Muscle of back (tissue), 11 donors: ENCODE results near the gene DAB2IP. TPM values are rescaled to one million over a fixed set of nuclear protein-coding genes. Genes with fewer than 3 reads are reported as not detected.
A peak's percentile ranks its signal among the peaks of the same experiment; 100 is the strongest.
"Not testable (repeated sequence)": the region's sequence is repeated elsewhere in the genome, so short reads cannot be mapped to it uniquely, and the experiment has no call there.

Source experiments
- DNase-seq, 3 donors: peaks; one replicate each; pipeline versions ENCODE4 v3.0.0 to v3.0.0-alpha.2; 2013
- polyA plus RNA-seq, 10 donors: library from polyadenylated mRNA; unstranded; fragments of 120-200 nt; gene quantifications; one replicate each; pipeline ENCODE4 v1.2.1, GENCODE V29; 2013; ENCODE audit not compliant: insufficient read length in 10 of 10

DAB2IP gene
- polyA plus RNA-seq, 10 donors, result 31.1 to 42.6 (median 36.5) TPM

GRCh38 chr9:121623430-121623829 lies 28.0 kb upstream of the DAB2IP start:
- DNase-seq, result not testable (repeated sequence)

DNA sequence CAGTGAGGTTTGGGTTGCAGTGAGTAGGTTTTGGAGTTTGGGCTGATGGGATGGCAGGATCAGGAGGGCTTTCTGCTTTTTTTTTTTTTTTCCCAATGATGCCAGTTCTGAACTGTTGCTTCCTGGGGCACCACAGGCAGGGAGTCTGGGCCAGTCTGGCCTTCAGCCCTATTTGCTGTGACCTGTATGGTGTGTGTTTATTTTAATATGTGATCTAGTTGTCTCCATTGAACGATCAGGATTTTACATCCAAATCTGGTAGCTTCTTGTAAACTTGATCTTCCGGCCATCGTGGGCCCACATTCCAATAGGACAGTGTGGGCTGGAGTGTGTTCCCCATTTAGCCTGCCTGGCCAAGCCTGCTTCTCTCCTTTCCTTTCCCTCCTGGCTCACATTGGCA lies 25.8 kb upstream of the DAB2IP start:
- no peak for DNase-seq

- DNase-seq, result no peak
These were observed 25.4 kb upstream of the DAB2IP start for GRCh38 chr9:121626012-121626411.

DNA sequence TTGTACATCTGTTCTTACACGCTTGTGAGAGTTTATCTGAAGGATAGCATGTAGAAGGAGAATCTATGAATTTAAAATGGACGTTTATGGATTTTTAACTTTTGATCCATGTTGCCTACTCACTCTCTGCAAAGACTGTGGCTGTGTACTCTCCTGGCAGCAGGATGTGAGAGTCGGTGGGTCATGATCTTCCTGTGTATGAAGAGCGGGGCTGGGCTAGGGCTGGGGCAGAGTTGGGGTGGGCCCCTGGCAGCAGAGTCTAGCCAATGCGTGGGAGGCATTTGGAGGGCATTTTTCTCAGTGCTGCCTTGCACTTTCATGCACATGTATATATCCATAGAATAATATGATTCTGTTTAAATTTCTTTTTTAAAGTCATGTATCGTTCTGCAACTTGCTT lies 24.0 kb upstream of the DAB2IP start:
- no peak for DNase-seq

DNA sequence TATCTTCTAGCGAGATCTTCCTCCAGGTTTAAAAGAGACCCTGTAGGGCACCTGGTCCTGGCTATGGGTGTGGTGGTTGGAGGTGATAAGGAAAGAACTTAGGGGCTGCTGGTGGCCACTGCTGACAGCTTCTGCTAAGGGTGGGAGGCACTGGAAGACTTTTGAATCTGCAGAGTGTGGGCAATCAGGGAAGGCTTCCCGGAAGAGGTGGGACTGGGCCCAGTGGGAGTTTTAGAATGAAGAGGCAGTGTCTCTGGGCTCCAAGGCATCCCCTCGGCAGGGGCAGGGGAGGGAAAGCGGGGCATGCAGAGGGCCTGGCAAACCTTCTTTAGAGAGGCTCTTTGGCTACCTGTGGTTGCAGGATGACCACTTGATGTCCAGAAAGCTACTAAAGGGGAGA lies 23.0 kb upstream of the DAB2IP start:
- DNase-seq, result no peak

DNA sequence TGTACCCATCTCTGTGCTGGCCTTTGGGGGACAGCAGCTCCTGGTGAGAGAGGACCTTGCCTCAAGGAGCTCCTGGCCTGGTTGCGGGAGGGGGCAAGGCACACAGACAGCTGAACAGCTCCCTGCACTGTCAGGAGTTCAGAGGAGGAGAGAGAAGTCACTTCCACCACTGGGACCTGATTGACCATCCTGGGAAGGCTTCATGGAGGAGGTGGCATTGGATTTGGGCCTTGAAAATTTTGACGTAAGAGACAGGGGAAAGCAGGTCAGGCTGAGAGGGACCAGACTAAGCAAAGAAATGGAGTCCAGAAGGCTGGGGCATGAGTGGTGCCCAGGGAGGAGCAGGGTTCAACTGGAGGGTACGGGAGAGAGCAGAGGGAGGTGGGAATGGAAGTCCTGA lies 20.3 kb upstream of the DAB2IP start:
- DNase-seq, result no peak

DNA sequence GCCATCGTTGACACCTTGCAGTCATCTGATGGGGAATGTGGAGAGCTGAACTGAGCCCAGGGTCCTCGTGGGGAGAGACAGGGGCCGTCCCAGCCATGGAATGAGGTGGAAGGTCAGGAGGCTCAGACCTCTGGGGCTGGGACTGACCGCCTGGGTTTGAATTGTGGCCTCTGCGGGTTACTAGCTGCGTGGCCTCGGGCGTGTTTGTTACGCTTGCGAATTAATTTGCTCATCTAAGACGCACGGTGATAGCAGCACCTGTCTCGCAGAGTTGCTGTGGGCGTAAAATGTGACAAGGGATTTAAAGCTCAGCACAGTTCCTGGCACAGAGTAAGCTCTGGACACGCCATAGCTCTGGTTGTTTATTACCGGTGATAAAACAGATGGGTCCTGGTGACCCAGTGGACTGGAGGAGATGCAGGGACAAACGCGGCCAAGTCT lies 19.4 kb upstream of the DAB2IP start:
- DNase-seq, result no peak

DNA sequence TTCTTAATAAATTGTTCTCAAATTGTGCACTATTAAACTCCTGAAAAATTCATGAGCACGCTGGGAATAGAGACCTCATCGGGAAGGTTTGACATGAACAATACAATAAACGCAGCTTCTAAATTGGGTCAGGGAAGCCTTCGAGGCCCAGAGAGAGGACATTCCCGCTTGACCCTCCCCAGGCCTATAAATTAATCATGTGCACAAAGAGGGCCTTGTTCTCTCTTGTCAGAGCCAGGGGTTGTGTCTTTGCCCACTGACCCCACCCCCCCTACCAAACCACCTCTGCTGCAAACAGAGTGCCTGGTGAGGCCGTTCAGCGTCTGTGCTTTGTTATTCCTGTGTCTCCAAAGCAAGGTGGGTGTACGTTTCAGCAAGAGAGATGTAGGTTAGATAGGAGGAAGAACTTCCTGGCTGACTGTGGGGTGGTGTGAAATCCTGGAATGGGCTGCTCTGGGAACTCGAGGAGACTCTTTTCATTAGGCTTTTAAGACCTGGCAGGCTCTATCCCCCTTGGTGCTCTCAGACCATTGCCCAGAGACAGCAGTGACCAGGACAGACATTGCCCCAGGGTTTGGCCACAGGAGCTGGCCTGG lies 18.2 kb upstream of the DAB2IP start:
- DNase-seq, result no peak

DNA sequence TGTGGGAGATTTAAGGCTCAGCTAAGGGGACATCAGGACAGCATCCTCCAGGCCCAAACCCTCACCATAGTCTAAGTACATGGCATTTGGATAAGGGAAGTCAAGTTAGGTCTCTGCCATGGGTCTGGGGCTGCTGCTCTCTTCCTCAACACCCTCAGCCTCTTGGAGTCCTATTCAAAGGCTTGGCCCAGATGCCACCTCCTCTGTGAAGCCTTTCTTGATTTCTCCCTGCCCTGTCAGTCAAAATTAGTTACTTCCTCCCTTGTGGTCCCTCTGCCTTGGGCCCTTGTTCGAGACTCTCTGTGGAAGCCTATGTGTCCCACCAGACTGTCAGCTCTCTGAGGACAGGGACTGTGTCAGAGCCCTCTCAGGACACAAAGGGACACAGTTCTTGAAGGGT lies 17.7 kb upstream of the DAB2IP start:
- no peak for DNase-seq

DNA sequence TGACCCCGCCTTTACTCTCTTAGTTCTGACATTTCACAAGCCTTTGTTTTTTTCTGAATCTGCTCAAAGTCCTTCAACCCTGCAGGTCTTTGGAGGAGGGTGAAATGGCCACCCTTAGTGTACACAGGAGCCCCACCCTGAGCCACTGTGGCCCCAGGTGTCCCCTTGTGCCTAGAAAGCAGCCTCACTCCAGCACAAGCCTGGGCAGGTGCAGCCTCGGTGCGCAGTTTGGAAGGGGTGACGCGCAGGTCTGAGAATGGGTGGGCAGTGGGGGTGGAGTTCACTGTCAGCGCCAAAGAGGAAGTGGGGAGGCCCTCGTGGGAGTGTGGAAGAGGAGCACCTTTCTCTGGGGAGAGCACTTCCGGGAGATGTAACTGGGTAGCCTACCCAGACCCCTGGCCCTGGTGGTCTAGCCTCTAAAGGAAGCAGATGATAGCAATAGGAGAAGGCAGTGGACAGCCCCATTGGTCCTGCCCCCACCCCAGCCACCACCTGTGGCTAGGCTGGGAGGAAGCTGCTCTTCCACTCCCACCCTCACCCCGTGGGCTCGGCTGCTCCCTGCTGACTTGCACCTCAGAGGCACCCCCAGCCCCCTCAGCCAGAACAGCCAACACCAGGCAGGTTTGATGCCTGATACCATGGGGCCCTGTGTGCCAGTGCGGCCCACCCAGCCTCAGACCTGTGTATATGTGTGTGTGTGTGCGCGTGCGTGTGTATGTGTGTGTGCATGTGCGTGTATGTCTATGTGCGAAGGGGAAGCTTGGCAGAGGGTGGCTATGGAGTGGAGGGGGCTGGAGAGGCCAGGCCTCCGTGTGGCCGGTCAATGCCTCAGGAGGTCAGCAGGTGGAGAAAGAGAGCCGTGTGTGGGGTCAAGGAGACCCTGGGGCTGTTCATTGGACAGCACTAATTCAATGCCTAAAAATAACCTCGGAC lies 16.8 kb upstream of the DAB2IP start:
- peak in 1 of 3 donors; percentile 75 for DNase-seq

GRCh38 chr9:121635300-121635876 lies 16.0 kb upstream of the DAB2IP start:
- no peak for DNase-seq

- peak in 1 of 3 donors; percentile 76 for DNase-seq
These were observed 15.0 kb upstream of the DAB2IP start for GRCh38 chr9:121636341-121636865.

DNA sequence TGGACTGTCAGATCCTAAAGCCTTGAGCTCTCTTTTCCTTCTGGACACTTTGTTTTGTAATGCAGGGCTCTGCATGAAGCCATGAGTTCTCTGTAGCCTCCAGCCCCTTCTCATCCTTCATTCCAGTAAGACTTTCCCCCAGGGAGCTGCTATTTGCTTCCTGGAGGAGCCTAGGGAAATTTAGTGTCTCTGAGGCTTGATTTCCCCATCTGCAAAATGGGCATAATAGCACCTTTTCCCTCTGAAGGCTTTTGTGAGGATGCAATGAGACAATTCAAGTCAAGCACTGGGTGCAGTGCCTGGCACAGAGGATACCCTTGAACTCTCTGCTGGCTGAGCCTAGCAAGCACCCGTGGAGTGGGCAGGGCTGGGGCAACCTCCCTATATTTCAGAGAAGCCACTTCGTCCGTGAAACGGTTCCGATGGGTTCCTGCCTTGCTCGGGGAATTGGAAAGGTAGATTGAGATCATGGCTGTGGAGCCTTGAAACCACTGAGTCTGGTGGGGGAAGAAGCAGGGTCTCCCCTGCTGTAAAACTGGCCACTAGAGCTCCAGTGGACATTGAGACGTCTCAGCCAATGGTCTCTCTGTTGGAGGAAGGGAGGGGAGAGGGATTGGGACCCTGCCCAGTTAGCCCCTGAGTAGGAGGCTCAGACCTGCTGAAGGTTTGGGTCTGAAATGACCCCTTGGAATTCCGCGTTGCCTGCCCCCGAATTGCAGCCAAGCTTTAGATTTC lies 14.3 kb upstream of the DAB2IP start:
- peak in 1 of 3 donors; percentile 50 for DNase-seq

- DNase-seq, result peak in 2 of 3 donors; percentile 52 to 80
These were observed 13.7 kb upstream of the DAB2IP start for GRCh38 chr9:121637713-121638220.

GRCh38 chr9:121638399-121638798 lies 13.0 kb upstream of the DAB2IP start:
- DNase-seq, result no peak

DNA sequence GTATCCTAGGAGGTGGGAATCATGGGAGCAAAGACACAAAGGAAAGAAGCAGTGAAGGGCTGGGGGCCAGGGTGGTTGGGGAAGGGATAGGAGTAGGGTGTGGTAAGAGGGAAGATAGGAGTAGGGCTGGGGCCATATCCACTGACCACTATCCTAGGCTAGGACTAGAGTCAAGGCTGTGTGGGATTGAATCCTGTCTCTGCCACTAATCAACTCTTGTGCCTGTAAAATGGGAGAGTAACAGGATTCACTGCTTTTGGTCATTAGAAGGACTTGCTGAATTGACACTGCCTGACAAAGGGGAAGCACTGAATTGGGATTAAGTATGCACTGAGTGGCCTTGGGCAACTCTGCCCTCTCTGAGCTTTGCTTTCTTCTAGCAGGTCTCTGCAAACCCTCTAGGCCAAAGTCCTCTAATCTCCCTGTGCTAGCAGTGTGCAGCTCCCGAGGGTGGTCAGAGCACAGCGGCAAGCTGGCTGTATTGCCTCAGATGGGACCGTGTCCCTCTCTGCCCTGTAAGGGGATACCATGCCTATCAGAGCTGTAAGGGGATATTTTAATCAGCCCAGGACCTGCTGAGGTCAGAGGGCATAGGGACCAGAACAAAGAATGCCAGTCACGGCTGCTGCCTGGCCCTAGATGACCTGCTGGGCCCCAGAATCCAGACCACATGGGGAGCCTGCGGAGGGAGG lies 12.4 kb upstream of the DAB2IP start:
- no peak for DNase-seq

DNA sequence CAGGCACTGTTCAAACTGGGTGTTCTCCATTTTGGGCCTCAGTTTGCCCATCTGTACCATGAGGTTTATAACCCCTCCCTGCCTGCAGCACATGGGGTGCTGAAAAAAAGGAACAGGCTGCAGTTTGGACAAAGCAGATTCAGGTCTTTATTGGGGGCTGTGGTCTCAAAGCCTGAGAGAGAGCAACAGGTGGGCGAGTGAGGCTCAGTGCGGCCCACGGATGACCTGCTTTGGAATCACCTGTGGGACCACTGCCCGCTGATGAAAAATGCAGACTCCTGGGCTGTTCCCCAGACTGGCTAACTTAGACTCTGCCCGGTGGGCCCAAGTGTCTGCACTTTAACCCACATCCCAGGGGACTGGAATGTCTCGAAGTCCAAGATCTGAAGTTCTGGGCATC lies 11.8 kb upstream of the DAB2IP start:
- no peak for DNase-seq

DNA sequence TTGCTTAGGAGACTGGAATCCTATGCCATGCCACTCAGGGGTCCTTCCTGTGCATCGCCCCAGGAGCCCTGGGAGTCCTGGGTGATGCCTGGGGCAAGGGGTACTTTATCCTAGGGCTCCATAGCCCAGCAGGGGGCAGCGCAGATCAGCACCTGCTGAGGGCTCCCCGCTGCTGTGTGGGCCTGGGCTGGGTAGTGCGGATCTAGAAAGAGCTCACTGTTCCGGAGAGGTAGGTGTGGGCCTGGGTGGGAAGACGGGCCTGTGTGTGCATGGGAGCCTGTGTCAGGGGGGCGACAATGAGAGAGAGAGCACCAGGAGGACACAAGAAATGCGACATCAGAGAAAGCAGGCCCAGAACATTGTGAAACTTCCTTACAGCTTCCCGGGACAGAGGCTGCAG lies 11.4 kb upstream of the DAB2IP start:
- DNase-seq, result peak in 1 of 3 donors; percentile 58

GRCh38 chr9:121640491-121641223 lies 10.8 kb upstream of the DAB2IP start:
- no peak for DNase-seq

GRCh38 chr9:121641224-121641611 lies 10.2 kb upstream of the DAB2IP start:
- DNase-seq, result no peak
